CD4-positive, CD25-positive, alpha-beta regulatory T cell (primary cell): ENCODE data around the gene LPGAT1. TPM values are rescaled to one million over a fixed set of nuclear protein-coding genes. Genes with fewer than 3 reads are reported as not detected.

ENCODE experiments used
- ATAC-seq, 2 donors: fragments of 150-1000 bp; cut with Tn5 transposase; one replicate each; pipeline ENCODE4 v1.10.0; 2021; ENCODE audit warnings: low read depth in 2 of 2, moderate number of reproducible peaks in 2 of 2, moderate library complexity in 1 of 2
- DNase-seq, 3 donors: peaks; one replicate each; pipeline versions ENCODE4 v3.0.0 to v3.0.0-alpha.2; 2012 to 2022; ENCODE audit warnings: mixed read lengths in 1 of 3
- H3K27ac ChIP-seq: one replicate; pipeline ENCODE4 v1.7.0; 2013; ENCODE audit warnings: mild to moderate bottlenecking, low read length; ENCODE audit not compliant: insufficient read depth, poor library complexity, severe bottlenecking
- H3K27me3 ChIP-seq: one replicate; pipeline ENCODE4 v1.7.0; 2013; ENCODE audit warnings: low read length; ENCODE audit not compliant: control insufficient read depth, insufficient read depth
- H3K36me3 ChIP-seq: one replicate; pipeline ENCODE4 v1.7.0; 2013; ENCODE audit warnings: mild to moderate bottlenecking, low read length, moderate library complexity; ENCODE audit not compliant: control insufficient read depth, insufficient read depth
- H3K4me1 ChIP-seq: 2 replicates; pipeline ENCODE4 v1.7.0; 2013; ENCODE audit warnings: mild to moderate bottlenecking, low read length; ENCODE audit not compliant: insufficient read depth, control insufficient read depth, poor library complexity, severe bottlenecking
- H3K4me3 ChIP-seq: one replicate; pipeline ENCODE4 v1.7.0; 2013; ENCODE audit warnings: low read depth, mild to moderate bottlenecking, low read length, moderate library complexity
- H3K9me3 ChIP-seq, 2 experiments: 1 replicate in 1 of 2; 2 replicates in 1 of 2; pipeline ENCODE4 v1.7.0; 2013; ENCODE audit warnings: low read length in 2 of 2, mild to moderate bottlenecking in 1 of 2, moderate library complexity in 1 of 2; ENCODE audit not compliant: control insufficient read depth in 2 of 2
- H3K27ac Mint-ChIP-seq, 3 donors: one replicate each; pipeline ENCODE4 v1.8.0; 2020 to 2022; ENCODE audit warnings: mild to moderate bottlenecking in 3 of 3, mixed read lengths in 3 of 3, moderate library complexity in 2 of 3
- H3K27me3 Mint-ChIP-seq: one replicate; pipeline ENCODE4 v1.8.0; 2022; ENCODE audit warnings: mild to moderate bottlenecking, mixed read lengths
- H3K36me3 Mint-ChIP-seq: one replicate; pipeline ENCODE4 v1.8.0; 2020; ENCODE audit warnings: mixed read lengths
- H3K4me1 Mint-ChIP-seq, 4 donors: one replicate each; pipeline ENCODE4 v1.8.0; 2020 to 2022; ENCODE audit warnings: mixed read lengths in 4 of 4, mild to moderate bottlenecking in 1 of 4
- H3K4me3 Mint-ChIP-seq, 4 donors: one replicate each; pipeline ENCODE4 v1.8.0; 2020 to 2022; ENCODE audit warnings: mild to moderate bottlenecking in 4 of 4, mixed read lengths in 4 of 4, moderate library complexity in 3 of 4
- H3K9me3 Mint-ChIP-seq, 7 donors: one replicate each; pipeline ENCODE4 v1.8.0; 2020 to 2022; ENCODE audit warnings: mixed read lengths in 7 of 7, mild to moderate bottlenecking in 3 of 7, moderate library complexity in 2 of 7
- polyA plus RNA-seq, 4 donors: library from polyadenylated mRNA; unstranded; fragments of 300-500 nt; fragmentation: Illumina TruSeq; gene quantifications; one replicate each; pipeline ENCODE4 v1.2.3, GENCODE V29; 2021
- total RNA-seq: library from RNA; stranded (reverse); gene quantifications from one replicate; pipeline ENCODE4 v1.2.3, GENCODE V29; 2022

Gene LPGAT1
- total and polyA plus RNA-seq, 5 donors from 2014 or later, result 6.8 to 24.1 (median 7.8) TPM

DNA sequence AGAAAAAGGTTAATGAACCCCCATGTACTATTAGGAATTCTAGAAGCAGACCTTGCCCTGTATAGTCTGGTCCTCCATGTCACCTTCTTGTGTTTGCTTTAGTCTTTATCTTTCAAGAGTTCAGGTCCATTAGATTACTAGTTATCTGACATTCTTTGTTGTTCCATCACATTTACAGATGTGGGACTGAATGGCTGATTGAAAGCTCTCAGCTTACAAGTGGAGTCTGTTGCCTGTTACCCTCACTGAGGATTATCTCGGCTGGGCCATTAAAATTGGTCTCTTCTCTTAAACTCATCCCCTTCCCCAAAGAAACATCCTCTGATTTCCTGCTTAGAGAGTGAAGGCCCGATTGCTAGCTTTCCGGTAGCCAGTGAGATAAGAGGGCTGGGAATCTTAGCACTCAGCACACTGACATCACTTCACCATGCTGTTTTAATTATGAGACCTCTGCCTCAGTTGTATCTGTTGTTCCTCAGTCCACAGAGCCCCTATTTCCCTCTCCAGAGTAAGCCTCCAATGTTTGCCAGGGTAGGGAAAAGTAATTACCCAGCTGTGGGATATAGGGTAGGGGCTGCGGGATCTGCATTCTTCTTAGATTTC lies 76.8 kb downstream of the LPGAT1 start:
- Histone ChIP-seq H3K36me3 (peaks cover 9% of the 10 kb centered on the region), H3K27me3 (no peaks in the 10 kb centered on the region), H3K4me3 (no peak overlapping the region), H3K27ac (no peak overlapping the region), H3K9me3 (no peaks in the 10 kb centered on the region), H3K4me1 (no peaks in the 10 kb centered on the region)
- peaks cover 12% of the 10 kb centered on the region for H3K36me3 Mint-ChIP-seq
- no peak overlapping the region for H3K27ac Mint-ChIP-seq
- no peaks in the 10 kb centered on the region for H3K9me3 Mint-ChIP-seq
- ATAC-seq (no peak), DNase-seq (no peak)
- H3K4me3 Mint-ChIP-seq, result no peak overlapping the region
- no peaks in the 10 kb centered on the region for H3K27me3 Mint-ChIP-seq
- no peaks in the 10 kb centered on the region for H3K4me1 Mint-ChIP-seq

DNA sequence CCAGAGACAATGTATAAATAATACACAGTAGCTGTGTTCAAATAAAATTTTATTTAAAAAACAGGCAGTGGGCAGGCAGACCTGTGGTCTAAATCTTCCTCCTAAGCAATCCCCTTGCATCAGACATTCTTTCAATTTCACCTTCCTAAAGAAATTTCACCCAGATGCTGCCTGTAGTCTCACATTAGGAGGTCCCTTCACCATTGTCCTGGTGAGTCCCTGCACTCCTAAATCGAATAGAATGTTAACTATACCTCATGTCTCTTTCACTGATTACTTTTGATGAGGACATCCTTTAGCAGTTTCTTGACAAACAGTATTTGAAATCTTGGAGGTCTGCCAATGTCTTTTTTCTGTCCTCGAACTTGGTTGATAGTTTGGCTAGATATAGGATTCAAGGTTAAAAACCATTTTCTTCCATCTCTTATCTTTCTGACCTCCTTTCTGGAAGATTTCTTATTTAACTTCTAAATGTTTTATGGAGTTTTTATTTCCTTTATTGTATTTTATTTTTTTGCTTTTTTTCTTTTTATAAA lies 77.5 kb downstream of the LPGAT1 start:
- Histone ChIP-seq H3K4me1 (no peaks in the 10 kb centered on the region), H3K36me3 (peaks cover 13% of the 10 kb centered on the region), H3K27ac (no peak overlapping the region), H3K4me3 (no peak overlapping the region), H3K9me3 (no peaks in the 10 kb centered on the region), H3K27me3 (no peaks in the 10 kb centered on the region)
- no peak overlapping the region for H3K4me3 Mint-ChIP-seq
- ATAC-seq (no peak), DNase-seq (no peak)
- H3K36me3 Mint-ChIP-seq, result peaks cover 14% of the 10 kb centered on the region
- H3K9me3 Mint-ChIP-seq, result no peaks in the 10 kb centered on the region
- no peaks in the 10 kb centered on the region for H3K4me1 Mint-ChIP-seq
- H3K27me3 Mint-ChIP-seq, result no peaks in the 10 kb centered on the region
- no peak overlapping the region for H3K27ac Mint-ChIP-seq

DNA sequence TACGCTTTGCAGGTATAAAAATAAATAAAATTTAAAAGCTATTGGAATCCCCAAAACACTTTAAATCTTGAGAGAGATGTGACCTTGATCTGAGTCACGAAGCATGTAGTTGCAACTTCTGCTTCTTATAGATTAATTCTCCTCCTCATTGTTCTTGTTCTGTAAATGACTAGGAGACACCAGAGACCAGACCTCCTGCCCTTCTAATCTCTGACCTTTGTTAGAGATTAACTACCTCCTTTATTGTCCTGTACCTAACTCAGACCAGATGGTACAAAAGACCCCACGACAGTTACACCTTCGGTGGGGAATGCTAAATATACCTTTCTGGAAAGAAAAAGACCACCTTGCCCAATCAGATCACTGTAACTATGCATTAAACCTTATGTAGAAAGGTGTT lies 78.2 kb downstream of the LPGAT1 start:
- Mint-ChIP-seq H3K4me3 (no peak overlapping the region), H3K36me3 (peaks cover 12% of the 10 kb centered on the region), H3K27ac (no peak overlapping the region), H3K27me3 (no peaks in the 10 kb centered on the region), H3K4me1 (no peaks in the 10 kb centered on the region), H3K9me3 (no peaks in the 10 kb centered on the region)
- Histone ChIP-seq H3K27me3 (no peaks in the 10 kb centered on the region), H3K4me1 (no peaks in the 10 kb centered on the region), H3K4me3 (no peak overlapping the region), H3K9me3 (no peaks in the 10 kb centered on the region), H3K27ac (no peak overlapping the region), H3K36me3 (peaks cover 15% of the 10 kb centered on the region)
- ATAC-seq (no peak), DNase-seq (no peak)

DNA sequence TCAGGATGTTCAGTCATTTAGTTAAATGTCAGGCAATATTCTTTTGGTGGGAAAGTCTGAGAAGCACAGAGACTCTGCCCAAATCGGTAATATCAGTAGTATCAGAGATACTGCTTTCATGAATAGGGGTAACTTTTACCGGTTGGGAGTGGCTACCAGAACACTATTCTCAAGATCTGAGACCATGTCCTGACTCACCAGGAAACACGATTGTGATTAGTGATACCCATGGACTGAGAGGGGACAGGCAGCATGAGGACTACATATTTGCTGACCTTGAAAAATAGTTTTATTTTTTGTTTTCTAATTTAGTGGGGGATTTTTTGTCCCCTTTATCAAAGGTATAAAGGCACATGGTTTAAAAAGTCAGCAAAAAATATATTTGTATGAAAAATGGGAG lies 79.1 kb downstream of the LPGAT1 start:
- Mint-ChIP-seq H3K9me3 (no peaks in the 10 kb centered on the region), H3K4me3 (no peak overlapping the region), H3K36me3 (peaks cover 10% of the 10 kb centered on the region), H3K27ac (no peak overlapping the region), H3K4me1 (no peaks in the 10 kb centered on the region), H3K27me3 (no peaks in the 10 kb centered on the region)
- H3K4me3 ChIP-seq, result no peak overlapping the region
- H3K36me3 ChIP-seq, result peaks cover 15% of the 10 kb centered on the region
- ATAC-seq (no peak), DNase-seq (no peak)
- H3K4me1 ChIP-seq, result no peaks in the 10 kb centered on the region
- no peak overlapping the region for H3K27ac ChIP-seq
- no peaks in the 10 kb centered on the region for H3K9me3 ChIP-seq
- no peaks in the 10 kb centered on the region for H3K27me3 ChIP-seq

DNA sequence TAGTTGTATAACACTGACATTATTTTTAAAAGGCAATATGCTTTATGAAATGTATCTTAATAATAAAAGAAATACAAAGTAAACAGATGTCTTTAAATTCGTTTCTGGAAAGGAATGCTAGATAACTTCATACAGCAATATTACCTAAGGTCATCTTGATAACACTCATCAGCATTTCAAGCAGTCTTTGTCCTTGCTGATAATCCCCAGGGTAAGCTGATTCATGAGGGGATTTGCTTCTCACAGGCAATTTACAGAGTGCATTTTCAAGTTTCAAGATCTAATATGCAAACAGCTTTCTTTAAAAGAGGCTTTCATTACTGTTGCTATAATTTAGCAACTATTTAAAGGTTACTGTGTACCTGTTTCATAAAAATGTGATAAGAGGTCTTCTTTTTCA lies 80.0 kb downstream of the LPGAT1 start:
- Histone ChIP-seq H3K4me1 (no peaks in the 10 kb centered on the region), H3K4me3 (no peak overlapping the region), H3K27me3 (no peaks in the 10 kb centered on the region), H3K27ac (no peak overlapping the region), H3K36me3 (peaks cover 15% of the 10 kb centered on the region), H3K9me3 (no peaks in the 10 kb centered on the region)
- Mint-ChIP-seq H3K9me3 (no peaks in the 10 kb centered on the region), H3K36me3 (peaks cover 10% of the 10 kb centered on the region), H3K4me3 (no peak overlapping the region), H3K27me3 (no peaks in the 10 kb centered on the region), H3K27ac (no peak overlapping the region), H3K4me1 (no peaks in the 10 kb centered on the region)
- DNase-seq (no peak), ATAC-seq (no peak)

DNA sequence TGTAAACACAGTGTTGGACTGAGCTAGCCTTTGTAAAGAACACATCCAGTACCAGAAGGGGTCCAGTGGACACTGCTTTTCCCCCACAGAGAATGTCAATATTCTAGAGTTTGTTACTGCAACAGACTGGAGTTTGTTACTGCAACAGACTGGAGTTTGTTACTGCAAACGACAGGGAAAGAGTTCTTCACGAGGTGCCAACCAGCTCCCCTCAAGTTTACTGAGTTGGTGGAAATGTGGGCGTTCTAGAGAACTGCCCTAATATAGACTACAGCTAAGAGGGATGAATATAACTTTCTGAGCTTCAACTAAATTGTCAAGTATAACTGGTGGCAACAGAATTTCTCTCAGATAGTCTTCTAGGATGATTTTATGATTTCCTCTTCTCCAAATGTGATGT lies 81.3 kb downstream of the LPGAT1 start:
- ATAC-seq, result no peak
- no peaks in the 10 kb centered on the region for H3K27me3 Mint-ChIP-seq
- Histone ChIP-seq H3K4me3 (no peak overlapping the region), H3K9me3 (no peaks in the 10 kb centered on the region), H3K36me3 (peaks cover 15% of the 10 kb centered on the region), H3K4me1 (no peaks in the 10 kb centered on the region), H3K27ac (no peak overlapping the region), H3K27me3 (no peaks in the 10 kb centered on the region)
- H3K36me3 Mint-ChIP-seq, result peaks cover 10% of the 10 kb centered on the region
- no peaks in the 10 kb centered on the region for H3K4me1 Mint-ChIP-seq
- H3K9me3 Mint-ChIP-seq, result no peaks in the 10 kb centered on the region
- no peak for DNase-seq
- H3K27ac Mint-ChIP-seq, result no peak overlapping the region
- H3K4me3 Mint-ChIP-seq, result no peak overlapping the region

DNA sequence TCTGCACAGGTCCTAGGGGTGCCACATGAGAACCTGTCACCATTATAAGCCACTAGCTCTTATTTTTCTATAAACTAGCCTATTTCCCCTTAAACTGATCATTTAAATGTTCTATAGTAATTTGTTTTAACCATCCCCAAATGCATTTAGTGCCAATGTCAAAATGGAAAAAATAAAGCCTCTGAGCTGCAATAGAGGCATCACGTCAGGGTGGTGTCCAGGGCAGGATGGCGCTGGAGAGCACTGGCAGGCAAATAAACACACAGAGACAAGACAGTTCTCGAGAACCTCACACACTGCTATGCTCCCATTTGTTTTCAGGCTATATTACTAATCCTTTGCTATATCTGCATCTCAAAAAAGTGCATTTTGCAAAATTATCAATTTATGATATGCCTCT lies 81.8 kb downstream of the LPGAT1 start:
- Mint-ChIP-seq H3K4me1 (no peaks in the 10 kb centered on the region), H3K36me3 (peaks cover 10% of the 10 kb centered on the region), H3K27ac (no peak overlapping the region), H3K27me3 (no peaks in the 10 kb centered on the region), H3K4me3 (no peak overlapping the region), H3K9me3 (no peaks in the 10 kb centered on the region)
- Histone ChIP-seq H3K9me3 (no peaks in the 10 kb centered on the region), H3K27me3 (no peaks in the 10 kb centered on the region), H3K4me3 (no peak overlapping the region), H3K27ac (no peak overlapping the region), H3K4me1 (no peaks in the 10 kb centered on the region), H3K36me3 (peaks cover 15% of the 10 kb centered on the region)
- DNase-seq (no peak), ATAC-seq (no peak)

DNA sequence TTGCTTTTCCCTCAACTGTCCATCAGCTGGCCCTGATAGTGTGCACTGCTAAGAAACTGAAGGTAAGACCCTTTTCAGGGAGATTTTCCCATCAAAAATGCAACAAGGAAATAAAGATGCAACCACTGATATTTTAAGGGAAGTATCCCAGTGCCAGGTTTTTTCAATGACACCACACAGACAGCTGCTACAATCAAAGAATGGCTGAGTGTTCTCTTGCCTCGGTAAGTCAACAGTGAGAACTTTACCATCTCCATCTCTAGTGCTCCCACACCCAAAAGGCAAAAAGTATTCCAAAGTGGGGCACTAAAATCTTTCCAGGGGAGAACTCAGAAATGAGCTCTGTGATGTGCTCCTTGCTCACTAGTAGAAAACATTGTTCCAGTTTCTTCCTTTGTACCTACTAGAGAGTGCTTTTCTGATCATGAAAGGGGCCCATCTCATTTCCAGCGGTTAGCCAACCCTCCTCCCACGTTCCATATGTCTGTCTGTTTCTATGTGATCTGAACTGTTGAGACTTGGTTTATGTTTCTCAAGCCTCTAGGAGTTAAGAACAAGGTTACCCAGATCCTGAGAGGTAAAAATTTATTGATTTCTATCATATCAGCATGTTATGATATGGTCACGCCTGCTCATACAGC lies 87.6 kb downstream of the LPGAT1 start:
- H3K36me3 ChIP-seq, result peaks cover 3% of the 10 kb centered on the region
- H3K4me3 ChIP-seq, result no peak overlapping the region
- no peak overlapping the region for H3K27ac ChIP-seq
- H3K36me3 Mint-ChIP-seq, result no peaks in the 10 kb centered on the region
- no peaks in the 10 kb centered on the region for H3K9me3 Mint-ChIP-seq
- no peak for DNase-seq
- no peaks in the 10 kb centered on the region for H3K27me3 Mint-ChIP-seq
- H3K4me3 Mint-ChIP-seq, result no peak overlapping the region
- no peak overlapping the region for H3K27ac Mint-ChIP-seq
- peaks cover 21% of the 10 kb centered on the region for H3K4me1 ChIP-seq
- no peaks in the 10 kb centered on the region for H3K27me3 ChIP-seq
- no peaks in the 10 kb centered on the region for H3K9me3 ChIP-seq
- ATAC-seq, result no peak
- H3K4me1 Mint-ChIP-seq, result peaks cover 7 to 30% (median 23%) of the 10 kb centered on the region in 4 donors
